Measurements from ENCODE around the gene VSIG10.
A peak's percentile ranks its signal among the peaks of the same experiment; 100 is the strongest.

VSIG10 gene

DNA sequence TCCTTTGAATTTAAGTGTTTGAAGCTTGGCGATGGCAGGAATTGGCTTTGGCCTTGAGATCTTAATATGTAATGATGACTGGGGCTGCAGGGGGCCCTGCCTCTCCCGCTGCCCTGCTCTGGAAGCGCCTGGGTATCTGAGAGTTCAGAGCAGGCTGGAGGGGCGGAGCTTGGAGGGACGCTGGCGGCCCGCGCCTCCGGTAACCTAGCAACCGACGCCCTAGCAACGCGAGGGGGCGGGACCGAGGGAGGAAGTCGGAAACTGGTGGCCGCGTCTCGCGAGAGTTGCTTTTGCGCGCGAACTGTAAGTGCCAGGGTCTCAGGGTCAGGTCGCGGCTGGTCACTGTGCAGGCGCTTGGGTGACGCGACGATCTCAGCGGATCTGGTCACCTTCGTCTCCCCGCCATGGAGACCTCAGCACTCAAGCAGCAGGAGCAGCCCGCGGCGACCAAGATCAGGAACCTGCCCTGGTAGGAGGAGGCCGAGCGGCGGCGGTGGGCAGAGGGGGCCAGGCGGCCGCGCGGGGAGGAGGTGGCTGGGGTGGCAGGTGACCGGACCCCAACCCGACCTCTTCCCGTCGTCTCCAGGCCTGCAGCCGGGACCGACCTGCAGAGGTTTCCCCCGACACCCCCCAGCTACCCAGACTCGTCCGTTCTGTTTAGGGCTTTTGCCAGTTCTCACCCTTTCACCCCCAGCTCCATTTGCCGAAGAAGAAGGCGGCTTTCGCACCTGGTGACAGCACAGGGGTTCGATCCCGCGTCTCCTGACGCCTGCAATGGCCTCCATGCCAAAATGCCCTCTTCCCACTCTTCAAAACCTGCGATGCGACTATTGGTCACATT is 87.2 kb downstream of the VSIG10 start, which contains the start of gene RFC5:
Gene RFC5, plus strand, starts transcription at position 280 of the 841 bp plus-strand sequence. Its CDS starts 125 bp downstream, at position 405.
- TF ChIP-seq CREB1 (IDR thresholded peaks at IDR 0.05; ENCODE audit: low read depth) (no peak), CEBPB (IDR thresholded peaks at IDR 0.05) (no peak), ZBTB7A (IDR thresholded peaks at IDR 0.05; ENCODE audit: low read depth) (peak; percentile 73), YY1 (IDR thresholded peaks at IDR 0.05; ENCODE audit: low read depth) (0 out of 2 replicates have a peak, but pooled peaks have one; percentile 33), EGR1 (IDR thresholded peaks at IDR 0.05) (0 out of 2 replicates have a peak, but pooled peaks have one; percentile 28), NFIC (IDR thresholded peaks at IDR 0.05) (no peak), TEAD4 (IDR thresholded peaks at IDR 0.05) (no peak), TCF12 (IDR thresholded peaks at IDR 0.05; ENCODE audit: low read depth) (no peak), EP300 (IDR thresholded peaks at IDR 0.05; ENCODE audit: borderline replicate concordance) (0 out of 2 replicates have a peak, but pooled peaks have one; percentile 27), RAD21 (IDR thresholded peaks at IDR 0.05; ENCODE audit: low read depth) (no peak), FOXM1 (IDR thresholded peaks at IDR 0.05; ENCODE audit: borderline replicate concordance, low read depth) (no peak), TAF1 (IDR thresholded peaks at IDR 0.05; ENCODE audit: low read depth) (peak; percentile 77)
- TF ChIP-seq, protein P1, sequence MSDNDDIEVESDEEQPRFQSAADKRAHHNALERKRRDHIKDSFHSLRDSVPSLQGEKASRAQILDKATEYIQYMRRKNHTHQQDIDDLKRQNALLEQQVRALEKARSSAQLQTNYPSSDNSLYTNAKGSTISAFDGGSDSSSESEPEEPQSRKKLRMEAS (IDR thresholded peaks at IDR 0.05), result peak; percentile 87
- TF ChIP-seq, protein P2, sequence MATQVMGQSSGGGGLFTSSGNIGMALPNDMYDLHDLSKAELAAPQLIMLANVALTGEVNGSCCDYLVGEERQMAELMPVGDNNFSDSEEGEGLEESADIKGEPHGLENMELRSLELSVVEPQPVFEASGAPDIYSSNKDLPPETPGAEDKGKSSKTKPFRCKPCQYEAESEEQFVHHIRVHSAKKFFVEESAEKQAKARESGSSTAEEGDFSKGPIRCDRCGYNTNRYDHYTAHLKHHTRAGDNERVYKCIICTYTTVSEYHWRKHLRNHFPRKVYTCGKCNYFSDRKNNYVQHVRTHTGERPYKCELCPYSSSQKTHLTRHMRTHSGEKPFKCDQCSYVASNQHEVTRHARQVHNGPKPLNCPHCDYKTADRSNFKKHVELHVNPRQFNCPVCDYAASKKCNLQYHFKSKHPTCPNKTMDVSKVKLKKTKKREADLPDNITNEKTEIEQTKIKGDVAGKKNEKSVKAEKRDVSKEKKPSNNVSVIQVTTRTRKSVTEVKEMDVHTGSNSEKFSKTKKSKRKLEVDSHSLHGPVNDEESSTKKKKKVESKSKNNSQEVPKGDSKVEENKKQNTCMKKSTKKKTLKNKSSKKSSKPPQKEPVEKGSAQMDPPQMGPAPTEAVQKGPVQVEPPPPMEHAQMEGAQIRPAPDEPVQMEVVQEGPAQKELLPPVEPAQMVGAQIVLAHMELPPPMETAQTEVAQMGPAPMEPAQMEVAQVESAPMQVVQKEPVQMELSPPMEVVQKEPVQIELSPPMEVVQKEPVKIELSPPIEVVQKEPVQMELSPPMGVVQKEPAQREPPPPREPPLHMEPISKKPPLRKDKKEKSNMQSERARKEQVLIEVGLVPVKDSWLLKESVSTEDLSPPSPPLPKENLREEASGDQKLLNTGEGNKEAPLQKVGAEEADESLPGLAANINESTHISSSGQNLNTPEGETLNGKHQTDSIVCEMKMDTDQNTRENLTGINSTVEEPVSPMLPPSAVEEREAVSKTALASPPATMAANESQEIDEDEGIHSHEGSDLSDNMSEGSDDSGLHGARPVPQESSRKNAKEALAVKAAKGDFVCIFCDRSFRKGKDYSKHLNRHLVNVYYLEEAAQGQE (IDR thresholded peaks at IDR 0.05; ENCODE audit: low read depth), result no peak
- TF ChIP-seq, protein P3, sequence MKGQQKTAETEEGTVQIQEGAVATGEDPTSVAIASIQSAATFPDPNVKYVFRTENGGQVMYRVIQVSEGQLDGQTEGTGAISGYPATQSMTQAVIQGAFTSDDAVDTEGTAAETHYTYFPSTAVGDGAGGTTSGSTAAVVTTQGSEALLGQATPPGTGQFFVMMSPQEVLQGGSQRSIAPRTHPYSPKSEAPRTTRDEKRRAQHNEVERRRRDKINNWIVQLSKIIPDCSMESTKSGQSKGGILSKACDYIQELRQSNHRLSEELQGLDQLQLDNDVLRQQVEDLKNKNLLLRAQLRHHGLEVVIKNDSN (IDR thresholded peaks at IDR 0.05), result no peak

DNA sequence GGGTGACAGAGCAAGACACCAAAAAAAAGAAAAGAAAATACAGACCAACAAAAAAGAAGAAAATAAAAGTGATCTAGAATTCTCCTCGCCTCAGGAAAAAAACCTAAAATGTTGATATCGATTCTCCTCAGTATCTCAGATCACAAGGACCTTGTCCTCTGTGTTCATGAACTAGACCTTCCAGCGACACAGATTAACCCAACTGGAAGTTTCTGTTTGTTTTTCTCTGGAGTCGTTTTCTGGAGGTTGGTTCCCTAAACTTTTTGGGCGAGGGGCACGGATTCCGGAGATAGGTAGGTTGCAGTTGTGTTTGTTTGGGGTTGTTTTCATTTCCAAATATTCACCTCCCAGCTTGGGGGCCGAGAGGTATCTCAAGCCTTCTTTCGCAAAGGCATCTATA is 87.9 kb downstream of the VSIG10 start:
- TF ChIP-seq CREB1 (IDR thresholded peaks at IDR 0.05; ENCODE audit: low read depth) (no peak), RAD21 (IDR thresholded peaks at IDR 0.05; ENCODE audit: low read depth) (no peak), TEAD4 (IDR thresholded peaks at IDR 0.05) (no peak), ZBTB7A (IDR thresholded peaks at IDR 0.05; ENCODE audit: low read depth) (no peak), TAF1 (IDR thresholded peaks at IDR 0.05; ENCODE audit: low read depth) (no peak)
- TF ChIP-seq, protein P3 (IDR thresholded peaks at IDR 0.05), result no peak

DNA sequence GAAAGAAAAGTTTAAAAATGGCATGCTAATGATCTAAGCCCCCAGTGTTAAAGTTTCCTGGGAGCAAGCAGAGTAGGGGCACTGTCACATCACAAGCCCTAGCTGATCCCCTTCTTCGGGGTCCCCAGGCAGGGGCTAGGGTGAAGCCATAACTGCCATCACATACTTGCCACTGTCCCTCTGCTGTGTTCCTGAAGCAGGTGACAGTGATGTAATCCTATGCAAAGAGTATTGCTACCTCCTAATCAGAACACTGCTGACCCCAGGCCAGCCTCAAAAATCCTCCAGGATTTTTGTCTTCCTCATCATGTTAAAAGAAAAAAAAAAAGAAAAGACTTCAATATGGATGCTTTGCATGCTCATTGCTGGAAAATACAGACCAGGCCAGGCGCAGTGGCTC is 88.5 kb downstream of the VSIG10 start:
- TF ChIP-seq CREB1 (IDR thresholded peaks at IDR 0.05; ENCODE audit: low read depth) (no peak), NFIC (IDR thresholded peaks at IDR 0.05) (no peak), CEBPB (IDR thresholded peaks at IDR 0.05) (no peak)

Measured in Ishikawa (cell line).